HCT116 (cell line): ENCODE results near the gene CLASP2. TPM values are rescaled to one million over a fixed set of nuclear protein-coding genes. Genes with fewer than 3 reads are reported as not detected.

Experiments used
- ATAC-seq: fragments of 200-7000 bp; cut with Tn5 transposase; 2 replicates; pipeline ENCODE4 v1.9.1; 2020; ENCODE audit warnings: mild to moderate bottlenecking, moderate library complexity
- BruUV-seq: library from RNA; stranded (reverse); fragments of 400-500 nt; replicated peaks from 2 replicates; lab custom pipeline; 2021; lab: Mats Ljungman, UMichigan
- CTCF ChIA-PET: fragments of 300-600 bp; sonication (Branson Sonifier 250); formaldehyde crosslinking; loops from one replicate; lab custom pipeline; 2021; ENCODE audit warnings: antibody characterized with exemption; lab: Charles Lee
- POLR2A ChIA-PET: fragments of 300-600, 350-600 bp; sonication (Branson Sonifier 250); formaldehyde crosslinking; loops from one replicate; lab custom pipeline; 2021; ENCODE audit warnings: antibody characterized with exemption; lab: Charles Lee
- RAD21 ChIA-PET, 2 experiments: fragments of 300-600 bp; sonication (Branson Sonifier 250); formaldehyde crosslinking; loops; one replicate each; lab custom pipeline; 2023; ENCODE audit warnings: low total read pairs in 2 of 2; ENCODE audit not compliant: uncharacterized antibody in 2 of 2, unreplicated experiment in 2 of 2, low non-redundant PET in 1 of 2; lab: Charles Lee
- DNase-seq: peaks from one replicate; pipeline ENCODE4 v3.0.0-alpha.2; 2010; ENCODE audit warnings: low read depth, low spot score
- H2AFZ ChIP-seq: fragments of 200-600 bp; shearing (Covaris generic), sonication (generic); 2 replicates; pipeline ENCODE4 v1.6.1; 2017; ENCODE audit warnings: low read depth, mixed run types, mixed read lengths, antibody characterized with exemption, low read length; ENCODE audit not compliant: poor library complexity, severe bottlenecking
- H3K27ac ChIP-seq: 2 replicates; pipeline ENCODE4 v1.5.1; 2012; ENCODE audit warnings: low read depth, low read length
- H3K27me3 ChIP-seq: fragments of 200-600 bp; sonication (generic); 2 replicates; pipeline ENCODE4 v1.6.1; 2016; ENCODE audit warnings: mixed run types, low read length, mixed read lengths; ENCODE audit not compliant: insufficient read depth
- H3K36me3 ChIP-seq, 2 experiments: fragments of 200-500 bp in 1 of 2; fragments of 200-600 bp in 1 of 2; sonication (Bioruptor generic) in 1 of 2; sonication (generic) in 1 of 2; 2 replicates each; pipeline versions ENCODE4 v1.5.1 to v1.6.1; 2014 to 2016; ENCODE audit warnings: low read length in 2 of 2, inconsistent platforms in 1 of 2, mixed read lengths in 1 of 2, mixed run types in 1 of 2; ENCODE audit not compliant: insufficient read depth in 2 of 2, control insufficient read depth in 1 of 2
- H3K4me1 ChIP-seq, 2 experiments: fragments of 200-600 bp in 1 of 2; sonication (generic) in 1 of 2; 2 replicates each; pipeline versions ENCODE4 v1.5.1 to v1.6.1; 2012 to 2017; ENCODE audit warnings: low read length in 2 of 2, inconsistent platforms in 1 of 2, mild to moderate bottlenecking in 1 of 2, mixed read lengths in 1 of 2, mixed run types in 1 of 2, moderate library complexity in 1 of 2; ENCODE audit not compliant: insufficient read depth in 2 of 2, control insufficient read depth in 1 of 2
- H3K4me2 ChIP-seq: fragments of 200-600 bp; sonication (generic); 2 replicates; pipeline ENCODE4 v1.6.1; 2017; ENCODE audit warnings: mixed run types, low read length, mixed read lengths
- H3K4me3 ChIP-seq, 2 experiments: fragments of 200-600 bp in 1 of 2; sonication (generic) in 1 of 2; replicated peaks in 1 of 2; 2 replicates each; pipeline ENCODE4 v1.5.1; 2011 to 2016; ENCODE audit warnings: low read length in 2 of 2, control low read depth in 1 of 2, low read depth in 1 of 2, mild to moderate bottlenecking in 1 of 2, mixed read lengths in 1 of 2, mixed run types in 1 of 2
- H3K79me2 ChIP-seq: fragments of 200-600 bp; sonication (generic); 2 replicates; pipeline ENCODE4 v1.6.1; 2017; ENCODE audit warnings: mild to moderate bottlenecking, mixed run types, low read length, moderate library complexity, mixed read lengths; ENCODE audit not compliant: insufficient read depth
- H3K9ac ChIP-seq: fragments of 200-600 bp; sonication (generic); 2 replicates; pipeline ENCODE4 v1.6.1; 2016; ENCODE audit warnings: low read length, mixed read lengths
- H3K9me2 ChIP-seq: fragments of 200-600 bp; sonication (generic), shearing (Covaris generic); 2 replicates; pipeline ENCODE4 v1.6.1; 2017; ENCODE audit warnings: mixed run types, mild to moderate bottlenecking, moderate library complexity; ENCODE audit not compliant: insufficient read depth
- H3K9me3 ChIP-seq, 2 experiments: fragments of 200-500 bp in 1 of 2; fragments of 200-600 bp in 1 of 2; sonication (Bioruptor generic) in 1 of 2; sonication (generic) in 1 of 2; 2 replicates each; pipeline ENCODE4 v1.6.1; 2014 to 2017; ENCODE audit warnings: low read length in 2 of 2, mixed read lengths in 2 of 2, inconsistent platforms in 1 of 2, low read depth in 1 of 2, mild to moderate bottlenecking in 1 of 2, mixed run types in 1 of 2, moderate library complexity in 1 of 2; ENCODE audit not compliant: control insufficient read depth in 1 of 2, insufficient read depth in 1 of 2
- H4K20me1 ChIP-seq: fragments of 200-600 bp; sonication (generic), shearing (Covaris generic); 2 replicates; pipeline ENCODE4 v1.6.1; 2017; ENCODE audit warnings: mixed run types, mild to moderate bottlenecking, moderate library complexity; ENCODE audit not compliant: insufficient read depth
- ATF3 ChIP-seq: IDR thresholded peaks from 2 replicates; pipeline ENCODE4 v1.6.1; 2012
- CEBPB ChIP-seq: IDR thresholded peaks from 2 replicates; pipeline ENCODE4 v1.6.1; 2012; ENCODE audit warnings: low read depth
- ELF1 ChIP-seq: IDR thresholded peaks from 2 replicates; pipeline ENCODE4 v1.6.1; 2012; ENCODE audit warnings: low read depth, borderline replicate concordance
- FOSL1 ChIP-seq: IDR thresholded peaks from 2 replicates; pipeline ENCODE4 v1.6.1; 2012; ENCODE audit warnings: low read depth
- MAX ChIP-seq: IDR thresholded peaks from 2 replicates; pipeline ENCODE4 v1.6.1; 2012
- POLR2A ChIP-seq: IDR thresholded peaks from 2 replicates; pipeline ENCODE4 v1.7.0; 2011; ENCODE audit warnings: borderline replicate concordance; ENCODE audit not compliant: insufficient read depth, insufficient read length; ENCODE audit errors: extremely low read depth
- POLR2AphosphoS5 ChIP-seq: IDR thresholded peaks from 2 replicates; pipeline ENCODE4 v1.6.1; 2011; ENCODE audit warnings: mild to moderate bottlenecking, low read depth, low read length, moderate library complexity
- RAD21 ChIP-seq: IDR thresholded peaks from 2 replicates; pipeline ENCODE4 v1.6.1; 2012; ENCODE audit warnings: low read depth, mild to moderate bottlenecking
- REST ChIP-seq: IDR thresholded peaks from 2 replicates; pipeline ENCODE4 v1.6.1; 2012; ENCODE audit warnings: low read depth
- SIN3A ChIP-seq: IDR thresholded peaks from 2 replicates; pipeline ENCODE4 v1.6.1; 2012; ENCODE audit warnings: low read depth
- SP1 ChIP-seq: IDR thresholded peaks from 2 replicates; pipeline ENCODE4 v1.6.1; 2012; ENCODE audit warnings: low read depth
- TCF7L2 ChIP-seq: IDR thresholded peaks from 2 replicates; pipeline ENCODE4 v1.7.0; 2011; ENCODE audit warnings: borderline replicate concordance, inconsistent platforms; ENCODE audit not compliant: insufficient read depth, insufficient read length; ENCODE audit errors: extremely low read depth
- YY1 ChIP-seq: IDR thresholded peaks from 2 replicates; pipeline ENCODE4 v1.6.1; 2011; ENCODE audit warnings: low read length, low read depth, moderate library complexity, mild to moderate bottlenecking; ENCODE audit not compliant: insufficient replicate concordance; ENCODE audit errors: extremely low read depth
- ZFX ChIP-seq: fragments of 450-650 bp; IDR thresholded peaks from 2 replicates; pipeline ENCODE4 v1.6.1; 2017
- ZNF274 ChIP-seq: fragments of 200-500 bp; sonication (Bioruptor generic); IDR thresholded peaks from 2 replicates; pipeline ENCODE4 v1.6.1; 2014; ENCODE audit warnings: mild to moderate bottlenecking, low read depth, low read length, inconsistent platforms
- intact Hi-C: fragments of 100-400 bp; cut with micrococcal nuclease; formaldehyde crosslinking; loops from 2 replicates; pipeline ENCODE4 v1.10.0; 2022
- total RNA-seq: library from RNA; stranded (reverse); gene quantifications from one replicate; pipeline ENCODE4 v1.2.1, GENCODE V29; 2021; ENCODE audit not compliant: unreplicated experiment

The CLASP2 gene
- total RNA-seq, 1 experiment from 2014 or later, result 36.3 TPM

GRCh38 chr3:33668618-33669017 lies 49.4 kb downstream of the CLASP2 start (continued):
- TF ChIP-seq SIN3A (no peak), ZNF274 (no peak), SP1 (no peak)
- TF ChIP-seq, all 23 proteins: peak for 0

GRCh38 chr3:33665294-33665693 lies 52.8 kb downstream of the CLASP2 start:
- no peak overlapping the region for H3K4me3 ChIP-seq
- ATAC-seq, result no peak
- H3K9me3 ChIP-seq, result no peaks in the 10 kb centered on the region
- TF ChIP-seq SIN3A (no peak), CEBPB (no peak), ZFX (no peak), POLR2AphosphoS5 (no peak), ZNF274 (no peak), FOSL1 (no peak), SP1 (no peak), REST (no peak), TCF7L2 (no peak), ATF3 (no peak), MAX (no peak), ELF1 (no peak), YY1 (no peak), RAD21 (no peak), POLR2A (no peak)
- no peaks in the 10 kb centered on the region for H3K79me2 ChIP-seq
- ChIA-PET POLR2A (no interaction called here), CTCF (no interaction called here), RAD21 (no interaction called here)
- peaks cover 0 to 7% of the 10 kb centered on the region in 2 experiments; a peak in 2 of 4 replicates for H3K4me1 ChIP-seq
- no peak overlapping the region for H3K9ac ChIP-seq
- H2AFZ ChIP-seq, result no peak overlapping the region
- H3K4me2 ChIP-seq, result no peak overlapping the region
- no peaks in the 10 kb centered on the region for H3K36me3 ChIP-seq
- H3K9me2 ChIP-seq, result no peaks in the 10 kb centered on the region
- no peaks in the 10 kb centered on the region for H4K20me1 ChIP-seq
- no peak for DNase-seq
- H3K27ac ChIP-seq, result no peak overlapping the region
- BruUV-seq, result no TSS peak
- no peaks in the 10 kb centered on the region for H3K27me3 ChIP-seq
- intact Hi-C loops, result no loop called here
